ENCODE results near the gene CRLF1. TPM values are rescaled to one million over a fixed set of nuclear protein-coding genes. Genes with fewer than 3 reads are reported as not detected.
A peak's percentile ranks its signal among the peaks of the same experiment; 100 is the strongest.

Gene CRLF1
- total and polyA plus RNA-seq, 10 of the 15 experiments (the other 5 are each of a cell fraction or from before 2014, with no cell fraction given), result 0.10 to 1.2 (median 0.49) TPM; not detected in 4

DNA sequence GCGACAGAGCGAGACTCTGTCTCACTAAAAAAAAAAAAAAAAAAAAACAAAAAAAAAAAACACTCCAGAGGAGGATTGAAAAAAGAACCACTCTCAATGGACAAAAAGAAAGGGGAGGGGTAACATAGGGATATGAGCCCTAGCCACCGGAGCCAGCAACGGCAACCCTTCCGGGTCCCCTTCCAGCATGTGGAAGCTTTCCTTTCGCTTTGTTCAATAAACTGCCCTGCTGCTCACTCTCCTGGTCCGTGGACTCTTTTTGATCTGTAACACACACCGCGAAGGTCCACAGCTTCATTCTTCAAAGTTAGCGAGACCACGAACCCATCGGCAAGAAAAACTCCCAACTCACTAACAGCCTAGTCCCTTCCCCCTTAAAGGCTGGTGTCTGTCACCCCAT is 19.0 kb downstream of the CRLF1 start:
- TF ChIP-seq, protein P1, sequence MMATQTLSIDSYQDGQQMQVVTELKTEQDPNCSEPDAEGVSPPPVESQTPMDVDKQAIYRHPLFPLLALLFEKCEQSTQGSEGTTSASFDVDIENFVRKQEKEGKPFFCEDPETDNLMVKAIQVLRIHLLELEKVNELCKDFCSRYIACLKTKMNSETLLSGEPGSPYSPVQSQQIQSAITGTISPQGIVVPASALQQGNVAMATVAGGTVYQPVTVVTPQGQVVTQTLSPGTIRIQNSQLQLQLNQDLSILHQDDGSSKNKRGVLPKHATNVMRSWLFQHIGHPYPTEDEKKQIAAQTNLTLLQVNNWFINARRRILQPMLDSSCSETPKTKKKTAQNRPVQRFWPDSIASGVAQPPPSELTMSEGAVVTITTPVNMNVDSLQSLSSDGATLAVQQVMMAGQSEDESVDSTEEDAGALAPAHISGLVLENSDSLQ (IDR thresholded peaks at IDR 0.05), result no peak
- TF ChIP-seq CHD2 (IDR thresholded peaks at IDR 0.05; ENCODE audit: borderline replicate concordance, low read depth, low read length), result no peak
- TF ChIP-seq, protein P2, sequence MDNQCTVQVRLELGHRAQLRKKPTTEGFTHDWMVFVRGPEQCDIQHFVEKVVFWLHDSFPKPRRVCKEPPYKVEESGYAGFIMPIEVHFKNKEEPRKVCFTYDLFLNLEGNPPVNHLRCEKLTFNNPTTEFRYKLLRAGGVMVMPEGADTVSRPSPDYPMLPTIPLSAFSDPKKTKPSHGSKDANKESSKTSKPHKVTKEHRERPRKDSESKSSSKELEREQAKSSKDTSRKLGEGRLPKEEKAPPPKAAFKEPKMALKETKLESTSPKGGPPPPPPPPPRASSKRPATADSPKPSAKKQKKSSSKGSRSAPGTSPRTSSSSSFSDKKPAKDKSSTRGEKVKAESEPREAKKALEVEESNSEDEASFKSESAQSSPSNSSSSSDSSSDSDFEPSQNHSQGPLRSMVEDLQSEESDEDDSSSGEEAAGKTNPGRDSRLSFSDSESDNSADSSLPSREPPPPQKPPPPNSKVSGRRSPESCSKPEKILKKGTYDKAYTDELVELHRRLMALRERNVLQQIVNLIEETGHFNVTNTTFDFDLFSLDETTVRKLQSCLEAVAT (IDR thresholded peaks at IDR 0.05), result peak; percentile 68; the same call in 1 of the 2 replicates
- no peak for TF ChIP-seq ZNF384 (IDR thresholded peaks at IDR 0.05; ENCODE audit: borderline replicate concordance, low read depth, low read length)
- Histone ChIP-seq H3K9me3 (replicated peaks; ENCODE audit: control insufficient read depth, insufficient read depth, low read length) (no peaks in the 10 kb centered on the region), H2AFZ (ENCODE audit: control insufficient read depth, low read depth, low read length) (peak overlapping the region; percentile 72), H3K4me1 (ENCODE audit: control insufficient read depth, insufficient read depth, low read length) (peaks cover 27% of the 10 kb centered on the region), H4K20me1 (ENCODE audit: control insufficient read depth, insufficient read depth) (no peaks in the 10 kb centered on the region), H3K4me3 (peak overlapping the region; percentile 70; the same call in 1 of the 2 replicates), H3K9ac (ENCODE audit: control insufficient read depth, insufficient read depth, low read length) (peak overlapping the region; percentile 66), H3K27ac (ENCODE audit: control insufficient read depth, insufficient read depth) (no peak overlapping the region; the same call in 1 of the 2 replicates), H3K36me3 (ENCODE audit: control insufficient read depth in 2 of 2, insufficient read depth in 2 of 2, low read length in 1 of 2) (peaks cover 0 to 3% of the 10 kb centered on the region in 2 experiments; a peak in 1 of 4 replicates), H3K27me3 (replicated peaks in 1 of 2; ENCODE audit: control insufficient read depth in 2 of 2, insufficient read depth in 2 of 2, low read length in 1 of 2) (no peaks in the 10 kb centered on the region), H3K79me2 (ENCODE audit: control insufficient read depth, insufficient read depth, low read length) (peaks cover 4% of the 10 kb centered on the region; the same call in 1 of the 2 replicates), H3K4me2 (ENCODE audit: control insufficient read depth, insufficient read depth) (peak overlapping the region; percentile 98)
- in situ Hi-C loops (cut with MboI) (no loop called here), intact Hi-C loops (cut with micrococcal nuclease; ENCODE audit: unreplicated experiment) (loop anchor here (5.0 kb wide), 3 partner anchors 45 to 260 kb away; partner anchors contain the start of gene FKBP8)
- ChIA-PET CTCF (interaction anchor here (0.6 to 6.0 kb wide), 18 partner anchors 11 to 259 kb away, joined by 3 to 64 read pairs (median 6); partner anchors contain the start of genes ELL, FKBP8, KXD1 and UBA52), POLR2A (interaction anchor here (0.7 to 6.0 kb wide), 5 partner anchors 15 to 753 kb away, joined by 3 to 43 read pairs (median 27); partner anchors contain the start of genes ELL, FKBP8, KXD1 and UBA52), RAD21 (ENCODE audit: unreplicated experiment) (interaction anchor here (1.2 to 4.8 kb wide), 5 partner anchors 16 to 87 kb away, joined by 3 to 35 read pairs (median 20); partner anchors contain the start of genes ELL, FKBP8, KXD1 and UBA52), SMC1A (ENCODE audit: uncharacterized antibody, unreplicated experiment) (interaction anchor here (1.1 to 5.2 kb wide), 6 partner anchors 16 to 68 kb away, joined by 3 to 44 read pairs (median 12); partner anchors contain the start of genes ELL, FKBP8, KXD1 and UBA52)
- WGBS (ENCODE audit: insufficient coverage, insufficient replicate concordance, low lambda C conversion rate, missing lambda C conversion rate), result 85% methylated on average over 10 of the region's 12 CpGs
- DNase-seq (ENCODE audit: low read depth, low spot score) (no peak), FAIRE-seq (no peak), ATAC-seq (no peak)
- BruUV-seq (replicated peaks), result no TSS peak
